SK-N-SH (cell line): Measurements from ENCODE around the gene POLR3H. TPM values are rescaled to one million over a fixed set of nuclear protein-coding genes. Genes with fewer than 3 reads are reported as not detected.
A peak's percentile ranks its signal among the peaks of the same experiment; 100 is the strongest.

Experiments
- CTCF ChIA-PET: fragments of 300-600, 350-600 bp; formaldehyde crosslinking; extraction: SDS; loops from one replicate; lab custom pipeline; 2021; lab: Yijun Ruan, JAX
- POLR2A ChIA-PET: fragments of 350-600 bp; sonication (Branson Sonifier 250); formaldehyde crosslinking; extraction: SDS; loops from one replicate; lab custom pipeline; 2020; ENCODE audit warnings: antibody characterized with exemption, inconsistent platforms; lab: Yijun Ruan, JAX
- DNase-seq: peaks from one replicate; pipeline ENCODE4 v3.0.0; 2012
- H2AFZ ChIP-seq: fragments of 200-600 bp; sonication (generic); 2 replicates; pipeline ENCODE4 v1.8.1; 2016; ENCODE audit warnings: antibody characterized with exemption, mild to moderate bottlenecking, low read depth
- H3F3A ChIP-seq: fragments of 200-600 bp; sonication (generic); replicated peaks from 2 replicates; pipeline ENCODE3; 2016; ENCODE audit warnings: antibody characterized with exemption, mild to moderate bottlenecking; ENCODE audit not compliant: insufficient read depth
- H3K27ac ChIP-seq, 2 experiments: fragments of 200-500 bp in 1 of 2; fragments of 200-600 bp in 1 of 2; sonication (Bioruptor generic) in 1 of 2; sonication (generic), shearing (Covaris generic) in 1 of 2; 2 replicates each; pipeline versions ENCODE4 v1.5.1 to v1.6.1; 2014 to 2016; ENCODE audit warnings: low read depth in 2 of 2, inconsistent platforms in 1 of 2, low read length in 1 of 2, mild to moderate bottlenecking in 1 of 2, mixed read lengths in 1 of 2
- H3K27me3 ChIP-seq: fragments of 200-600 bp; sonication (generic), shearing (Covaris generic); 2 replicates; pipeline ENCODE4 v1.6.1; 2016; ENCODE audit warnings: mixed run types; ENCODE audit not compliant: insufficient read depth
- H3K36me3 ChIP-seq, 2 experiments: fragments of 200-500 bp in 1 of 2; fragments of 200-600 bp in 1 of 2; sonication (Bioruptor generic) in 1 of 2; sonication (generic) in 1 of 2; replicated peaks in 1 of 2; 2 replicates each; pipeline versions ENCODE3 to v1.5.1; 2014 to 2016; ENCODE audit warnings: low read length in 1 of 2, mild to moderate bottlenecking in 1 of 2; ENCODE audit not compliant: insufficient read depth in 2 of 2, control insufficient read depth in 1 of 2
- H3K4me1 ChIP-seq, 2 experiments: fragments of 200-500 bp in 1 of 2; fragments of 200-600 bp in 1 of 2; sonication (Bioruptor generic) in 1 of 2; sonication (generic), shearing (Covaris generic) in 1 of 2; 2 replicates each; pipeline versions ENCODE4 v1.5.1 to v1.6.1; 2014 to 2016; ENCODE audit warnings: low read depth in 1 of 2, low read length in 1 of 2, mixed run types in 1 of 2; ENCODE audit not compliant: insufficient read depth in 2 of 2, control insufficient read depth in 1 of 2
- H3K4me2 ChIP-seq: fragments of 200-600 bp; sonication (generic), shearing (Covaris generic); 2 replicates; pipeline ENCODE4 v1.6.1; 2017; ENCODE audit warnings: mixed run types
- H3K4me3 ChIP-seq, 2 experiments: fragments of 200-500 bp in 1 of 2; fragments of 200-600 bp in 1 of 2; sonication (Bioruptor generic) in 1 of 2; sonication (generic), shearing (Covaris generic) in 1 of 2; 2 replicates each; pipeline versions ENCODE4 v1.5.1 to v1.8.1; 2014 to 2016; ENCODE audit warnings: low read depth in 2 of 2, inconsistent platforms in 1 of 2, low read length in 1 of 2, mild to moderate bottlenecking in 1 of 2, mixed read lengths in 1 of 2, moderate library complexity in 1 of 2
- H3K79me2 ChIP-seq: fragments of 200-600 bp; sonication (generic); 2 replicates; pipeline ENCODE4 v1.8.1; 2017; ENCODE audit warnings: mild to moderate bottlenecking; ENCODE audit not compliant: insufficient read depth
- H3K9ac ChIP-seq: fragments of 200-600 bp; sonication (generic); 2 replicates; pipeline ENCODE4 v1.6.1; 2017; ENCODE audit warnings: mixed run types
- H3K9me2 ChIP-seq: fragments of 200-600 bp; sonication (generic); 2 replicates; pipeline ENCODE4 v1.6.1; 2017; ENCODE audit warnings: mixed run types
- H3K9me3 ChIP-seq: fragments of 200-600 bp; sonication (generic); 2 replicates; pipeline ENCODE4 v1.6.1; 2017; ENCODE audit warnings: mixed run types, mild to moderate bottlenecking, moderate library complexity
- H4K20me1 ChIP-seq: fragments of 200-600 bp; sonication (generic); 2 replicates; pipeline ENCODE4 v1.6.1; 2017; ENCODE audit warnings: mild to moderate bottlenecking, mixed run types; ENCODE audit not compliant: insufficient read depth
- EP300 ChIP-seq, 2 experiments: IDR thresholded peaks; 2 replicates each; pipeline versions ENCODE4 v1.4.0 to v1.6.1; 2012; ENCODE audit warnings: borderline replicate concordance in 1 of 2, low read depth in 1 of 2, low read length in 1 of 2
- EZH2phosphoT487 ChIP-seq: fragments of 200-600 bp; sonication (generic); IDR thresholded peaks from 2 replicates; pipeline ENCODE4 v1.6.1; 2017; ENCODE audit warnings: low read depth, mixed run types, mild to moderate bottlenecking, antibody characterized with exemption, moderate library complexity, borderline replicate concordance
- FOSL2 ChIP-seq: IDR thresholded peaks from 2 replicates; pipeline ENCODE4 v1.4.0; 2012; ENCODE audit warnings: low read depth, mild to moderate bottlenecking, moderate library complexity, borderline replicate concordance
- FOXJ3 ChIP-seq: sonication (generic); formaldehyde crosslinking; IDR thresholded peaks from 2 replicates; pipeline ENCODE4 v1.5.1; 2020; ENCODE audit warnings: mild to moderate bottlenecking, missing genetic modification reagents
- FOXM1 ChIP-seq: IDR thresholded peaks from 2 replicates; pipeline ENCODE4 v1.4.0; 2012; ENCODE audit warnings: low read depth, mild to moderate bottlenecking
- GABPA ChIP-seq: IDR thresholded peaks from 2 replicates; pipeline ENCODE4 v1.4.0; 2012; ENCODE audit warnings: low read depth, mild to moderate bottlenecking
- GATA2 ChIP-seq: sonication (generic); formaldehyde crosslinking; IDR thresholded peaks from 2 replicates; pipeline ENCODE4 v1.5.0; 2020; ENCODE audit warnings: mild to moderate bottlenecking, missing genetic modification reagents
- MAX ChIP-seq: IDR thresholded peaks from 2 replicates; pipeline ENCODE4 v1.4.0; 2012; ENCODE audit warnings: low read depth
- MXI1 ChIP-seq: IDR thresholded peaks from 2 replicates; pipeline ENCODE4 v1.6.1; 2012; ENCODE audit warnings: mild to moderate bottlenecking, low read depth, low read length, improper control_type of control experiment
- NFIC ChIP-seq: IDR thresholded peaks from 2 replicates; pipeline ENCODE4 v1.4.0; 2012; ENCODE audit warnings: borderline replicate concordance
- NRF1 ChIP-seq: IDR thresholded peaks from 2 replicates; pipeline ENCODE4 v1.6.1; 2012; ENCODE audit warnings: low read depth, mild to moderate bottlenecking, low read length
- REST ChIP-seq: IDR thresholded peaks from 2 replicates; pipeline ENCODE4 v1.6.1; 2012; ENCODE audit warnings: mild to moderate bottlenecking, low read depth, low read length, moderate library complexity
- RXRA ChIP-seq: IDR thresholded peaks from 2 replicates; pipeline ENCODE4 v1.4.0; 2012; ENCODE audit warnings: low read depth, mild to moderate bottlenecking, borderline replicate concordance
- SMC3 ChIP-seq: IDR thresholded peaks from 2 replicates; pipeline ENCODE4 v1.6.1; 2012; ENCODE audit warnings: low read depth, low read length, improper control_type of control experiment
- TAF1 ChIP-seq: IDR thresholded peaks from 2 replicates; pipeline ENCODE4 v1.6.1; 2012; ENCODE audit warnings: low read depth, mild to moderate bottlenecking, low read length, moderate library complexity, borderline replicate concordance
- TEAD4 ChIP-seq: IDR thresholded peaks from 2 replicates; pipeline ENCODE4 v1.4.0; 2012; ENCODE audit warnings: mild to moderate bottlenecking, borderline replicate concordance; ENCODE audit not compliant: insufficient read depth
- USF2 ChIP-seq: fragments of 150-350 bp; IDR thresholded peaks from 2 replicates; pipeline ENCODE4 v1.6.1; 2017; ENCODE audit warnings: antibody characterized with exemption, low read length, low read depth, borderline replicate concordance
- ZBTB33 ChIP-seq: IDR thresholded peaks from 2 replicates; pipeline ENCODE4 v1.4.0; 2012; ENCODE audit warnings: low read depth, borderline replicate concordance
- WGBS: methylation state at CpG from one replicate; pipeline ENCODE4 v1.1.6; 2017; ENCODE audit warnings: low lambda C conversion rate; 5-methylcytosine and 5-hydroxymethylcytosine counted together
- polyA plus RNA-seq, 3 experiments: library from polyadenylated mRNA; depleted of rRNA; stranded (reverse); fragments of >200 nt; gene quantifications; 2 replicates each; pipeline ENCODE4 v1.2.3, GENCODE V29; 2012
- TF ChIP-seq, protein P1 (sequence below): IDR thresholded peaks from 2 replicates; pipeline ENCODE4; 2012
- TF ChIP-seq, protein P2 (sequence below): fragments of 200-600 bp; sonication (generic); IDR thresholded peaks from 2 replicates; pipeline ENCODE4 v1.6.1; 2017; ENCODE audit warnings: antibody characterized with exemption, mild to moderate bottlenecking, moderate library complexity

Gene POLR3H
- polyA plus RNA-seq, 1 of the 3 experiments (the other 2 are of a cell fraction) = 22.9 TPM

DNA sequence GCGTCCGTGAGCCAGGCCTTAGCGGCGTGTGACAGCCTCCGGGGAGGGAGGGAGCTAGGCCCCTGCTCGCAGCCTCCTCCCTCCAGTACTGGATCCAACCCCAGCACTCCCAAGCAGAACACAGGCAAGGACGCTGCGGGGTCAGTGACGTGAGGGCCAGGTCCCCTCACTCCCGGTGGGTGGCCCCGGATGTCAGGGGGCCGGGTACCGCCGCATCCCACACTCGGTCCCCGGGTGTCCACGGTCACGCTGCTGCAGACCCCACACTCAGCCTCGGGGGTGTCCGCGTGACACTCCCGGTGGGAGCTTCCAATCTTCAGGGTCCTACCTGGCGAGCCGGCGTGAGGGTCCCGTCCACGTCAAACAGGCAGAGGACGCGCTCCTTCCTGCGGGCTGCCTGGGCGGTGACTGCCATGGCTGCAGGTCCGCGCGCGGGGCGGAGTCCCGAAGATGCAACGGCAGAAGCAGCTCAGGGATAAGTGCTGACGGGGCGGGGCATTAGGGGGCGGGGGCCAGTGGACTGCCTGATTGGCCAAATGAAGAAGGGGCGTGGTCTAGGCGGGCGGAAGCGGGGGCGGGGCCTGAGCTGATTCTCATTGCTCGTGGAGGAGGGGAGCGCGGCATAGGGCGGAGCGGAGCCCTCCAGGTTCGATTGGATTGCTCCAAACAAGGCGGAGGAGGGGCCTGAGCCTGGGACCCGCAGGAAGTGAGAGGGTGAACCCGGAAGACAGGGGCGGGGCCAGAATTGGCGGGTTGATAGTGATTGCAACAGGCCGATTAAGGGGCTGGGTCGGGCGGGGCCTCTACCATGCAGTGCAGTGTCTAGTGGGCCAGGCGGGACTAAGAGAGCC is 45.3 kb upstream of the POLR3H start, which contains the start of gene PMM1:
TSS of gene PMM1 (minus strand) at position 450 of the 851 bp plus-strand sequence. CDS start at position 415, 35 bp downstream.
- H3K9ac ChIP-seq = peak within 1 kb of the TSS; percentile 69
- H4K20me1 ChIP-seq = no peaks in the 10 kb centered on the region
- H3K27me3 ChIP-seq = no peaks in the 10 kb centered on the region
- 0% methylated on average over 10 of the region's 61 CpGs for WGBS
- ChIA-PET CTCF (interaction anchor here (1.0 to 1.5 kb wide), 4 partner anchors 8 to 56 kb away, joined by 3 to 7 read pairs (median 4); no protein-coding TSS in a partner anchor), POLR2A (interaction anchor here (1.0 to 1.4 kb wide), 6 partner anchors 8 to 46 kb away, joined by 3 to 4 read pairs (median 4); partner anchors contain the start of gene POLR3H)
- H3K4me2 ChIP-seq = peak within 1 kb of the TSS; percentile 82
- peak; percentile 93 for DNase-seq
- H3K36me3 ChIP-seq = no peaks in the 10 kb centered on the region
- peaks cover 17% of the 10 kb centered on the region; the same call in 1 of the 2 replicates for H3K79me2 ChIP-seq
- H3K9me3 ChIP-seq = no peaks in the 10 kb centered on the region
- peak within 1 kb of the TSS; percentile 66 to 70 for H3K4me3 ChIP-seq
- peak within 1 kb of the TSS; percentile 45 to 58; a peak in 3 of 4 replicates for H3K27ac ChIP-seq
- H3F3A ChIP-seq = no peaks in the 10 kb centered on the region
- H3K9me2 ChIP-seq = no peaks in the 10 kb centered on the region
- H3K4me1 ChIP-seq = peaks cover 0 to 5% of the 10 kb centered on the region in 2 experiments; a peak in 1 of 4 replicates
- H2AFZ ChIP-seq = 0 out of 2 replicates have a peak within 1 kb of the TSS, but pooled peaks have one; percentile 72
- no peak for TF ChIP-seq EP300 (IDR thresholded peaks at IDR 0.05; ENCODE audit: borderline replicate concordance in 1 of 2, low read depth in 1 of 2, low read length in 1 of 2)
- peak; percentile 59 for TF ChIP-seq MXI1
- TF ChIP-seq NRF1 = no peak
- no peak for TF ChIP-seq FOXM1
- TF ChIP-seq, protein P1, sequence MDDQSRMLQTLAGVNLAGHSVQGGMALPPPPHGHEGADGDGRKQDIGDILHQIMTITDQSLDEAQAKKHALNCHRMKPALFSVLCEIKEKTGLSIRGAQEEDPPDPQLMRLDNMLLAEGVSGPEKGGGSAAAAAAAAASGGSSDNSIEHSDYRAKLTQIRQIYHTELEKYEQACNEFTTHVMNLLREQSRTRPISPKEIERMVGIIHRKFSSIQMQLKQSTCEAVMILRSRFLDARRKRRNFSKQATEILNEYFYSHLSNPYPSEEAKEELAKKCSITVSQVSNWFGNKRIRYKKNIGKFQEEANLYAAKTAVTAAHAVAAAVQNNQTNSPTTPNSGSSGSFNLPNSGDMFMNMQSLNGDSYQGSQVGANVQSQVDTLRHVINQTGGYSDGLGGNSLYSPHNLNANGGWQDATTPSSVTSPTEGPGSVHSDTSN = 0 out of 2 replicates have a peak, but pooled peaks have one; percentile 5
- no peak for TF ChIP-seq USF2
- TF ChIP-seq MAX = no peak
- TF ChIP-seq RXRA = no peak
- TF ChIP-seq TAF1 = peak; percentile 64; the same call in 1 of the 2 replicates
- TF ChIP-seq GATA2 = no peak
- TF ChIP-seq FOXJ3 (CRISPR knock-in tag) = no peak
- TF ChIP-seq SMC3 = no peak
- TF ChIP-seq NFIC = no peak
- no peak for TF ChIP-seq ZBTB33
- TF ChIP-seq, protein P2, sequence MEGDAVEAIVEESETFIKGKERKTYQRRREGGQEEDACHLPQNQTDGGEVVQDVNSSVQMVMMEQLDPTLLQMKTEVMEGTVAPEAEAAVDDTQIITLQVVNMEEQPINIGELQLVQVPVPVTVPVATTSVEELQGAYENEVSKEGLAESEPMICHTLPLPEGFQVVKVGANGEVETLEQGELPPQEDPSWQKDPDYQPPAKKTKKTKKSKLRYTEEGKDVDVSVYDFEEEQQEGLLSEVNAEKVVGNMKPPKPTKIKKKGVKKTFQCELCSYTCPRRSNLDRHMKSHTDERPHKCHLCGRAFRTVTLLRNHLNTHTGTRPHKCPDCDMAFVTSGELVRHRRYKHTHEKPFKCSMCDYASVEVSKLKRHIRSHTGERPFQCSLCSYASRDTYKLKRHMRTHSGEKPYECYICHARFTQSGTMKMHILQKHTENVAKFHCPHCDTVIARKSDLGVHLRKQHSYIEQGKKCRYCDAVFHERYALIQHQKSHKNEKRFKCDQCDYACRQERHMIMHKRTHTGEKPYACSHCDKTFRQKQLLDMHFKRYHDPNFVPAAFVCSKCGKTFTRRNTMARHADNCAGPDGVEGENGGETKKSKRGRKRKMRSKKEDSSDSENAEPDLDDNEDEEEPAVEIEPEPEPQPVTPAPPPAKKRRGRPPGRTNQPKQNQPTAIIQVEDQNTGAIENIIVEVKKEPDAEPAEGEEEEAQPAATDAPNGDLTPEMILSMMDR = no peak
- no peak for TF ChIP-seq REST
- TF ChIP-seq FOSL2 = no peak
- peak; percentile 64 for TF ChIP-seq GABPA
- no peak for TF ChIP-seq EZH2phosphoT487
- no peak for TF ChIP-seq TEAD4
